HG03103 (cell line): ENCODE results near the gene FAM50B.

ENCODE experiments used
- ATAC-seq: cut with Tn5 transposase; IDR thresholded peaks from one replicate; pipeline ENCODE4 v1.9.1; 2021; ENCODE audit warnings: low read depth; ENCODE audit not compliant: unreplicated experiment

Gene FAM50B

DNA sequence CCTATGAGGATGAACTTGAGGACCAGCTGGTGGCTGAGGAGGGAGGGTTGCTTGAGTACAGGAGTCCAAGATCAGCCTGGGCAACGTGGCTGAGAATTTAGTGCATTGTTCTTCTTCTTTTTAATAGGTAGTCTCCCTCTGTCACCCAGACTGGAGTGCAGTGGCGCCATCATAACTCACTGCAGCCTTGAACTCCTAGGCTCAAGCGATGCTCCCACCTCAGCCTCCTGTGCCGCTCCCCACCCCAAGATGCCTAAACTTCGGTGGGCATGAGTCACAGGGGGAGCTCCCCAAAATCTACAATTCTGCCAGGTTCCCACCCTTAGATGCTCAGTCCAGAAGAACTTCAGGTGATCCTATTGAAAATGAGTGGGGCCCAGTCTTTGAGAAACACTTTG is 21.4 kb downstream of the FAM50B start:
- ATAC-seq = no peak

- no peak for ATAC-seq
Observed at GRCh38 chr6:3871515-3871914, 22.3 kb downstream of the FAM50B start.

DNA sequence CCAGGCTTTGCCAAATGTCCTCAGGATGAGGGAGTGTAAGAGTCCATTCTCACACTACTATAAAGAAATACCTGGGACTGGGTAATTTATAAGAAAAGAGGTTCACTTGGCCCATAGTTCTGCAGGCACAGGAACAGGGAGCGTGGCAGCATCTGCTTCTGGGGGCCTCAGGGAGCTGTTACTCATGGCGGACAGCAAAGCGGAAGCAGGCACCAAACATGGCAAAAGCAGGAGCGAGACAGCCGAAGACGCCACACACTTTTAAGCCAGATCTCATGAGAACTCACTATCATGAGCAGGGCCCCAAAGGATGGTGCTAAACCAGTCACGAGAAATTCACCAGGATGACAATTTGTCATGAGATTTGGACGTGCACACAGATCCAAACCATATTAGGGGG is 22.8 kb downstream of the FAM50B start:
- ATAC-seq = no peak

DNA sequence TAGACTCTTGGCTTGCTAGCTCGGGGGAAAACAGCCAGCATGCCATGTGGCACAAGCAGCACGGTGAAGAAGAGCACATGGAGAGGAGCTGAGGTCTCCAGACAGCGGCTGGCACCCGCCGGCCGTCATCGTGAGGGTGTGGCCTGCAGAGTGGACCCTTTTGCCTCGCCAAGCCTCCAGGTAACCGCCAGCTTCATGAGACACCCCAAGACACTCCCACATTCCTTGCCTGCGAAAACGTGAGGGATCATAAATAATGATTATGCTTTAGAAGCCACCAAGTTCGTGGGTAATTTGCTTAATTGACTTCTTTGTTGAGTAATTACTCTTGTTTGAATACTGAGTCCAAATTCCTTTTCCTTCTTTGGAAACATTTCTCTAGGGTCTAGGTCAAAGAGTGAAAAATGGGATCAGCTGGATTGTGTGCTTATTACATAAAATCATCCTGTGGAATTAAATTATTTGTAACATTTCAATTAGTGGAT is 23.2 kb downstream of the FAM50B start:
- ATAC-seq = no peak

- ATAC-seq = no peak
Observed at GRCh38 chr6:3873051-3873450, 23.9 kb downstream of the FAM50B start.

GRCh38 chr6:3874069-3874468 is 24.9 kb downstream of the FAM50B start:
- ATAC-seq = no peak

DNA sequence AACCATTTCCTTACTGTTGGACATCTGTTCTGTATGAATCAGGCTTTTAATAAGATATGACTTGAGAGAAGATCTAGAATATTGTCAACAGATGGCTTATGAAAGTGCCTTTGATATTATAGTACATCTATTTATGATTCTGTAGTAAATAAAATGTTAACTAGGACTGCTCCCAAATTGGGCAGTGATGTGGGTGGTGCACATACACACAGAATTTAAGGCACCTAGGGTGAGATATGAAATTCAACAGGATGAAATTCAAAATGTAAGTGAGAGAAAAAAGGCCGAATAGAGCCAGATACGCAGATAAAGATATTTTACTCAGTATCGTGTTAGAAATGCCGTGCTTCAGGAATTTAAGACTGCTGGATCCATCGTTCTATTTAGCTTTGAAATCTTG is 26.3 kb downstream of the FAM50B start:
- ATAC-seq = no peak

GRCh38 chr6:3876101-3876500 is 26.9 kb downstream of the FAM50B start:
- no peak for ATAC-seq

DNA sequence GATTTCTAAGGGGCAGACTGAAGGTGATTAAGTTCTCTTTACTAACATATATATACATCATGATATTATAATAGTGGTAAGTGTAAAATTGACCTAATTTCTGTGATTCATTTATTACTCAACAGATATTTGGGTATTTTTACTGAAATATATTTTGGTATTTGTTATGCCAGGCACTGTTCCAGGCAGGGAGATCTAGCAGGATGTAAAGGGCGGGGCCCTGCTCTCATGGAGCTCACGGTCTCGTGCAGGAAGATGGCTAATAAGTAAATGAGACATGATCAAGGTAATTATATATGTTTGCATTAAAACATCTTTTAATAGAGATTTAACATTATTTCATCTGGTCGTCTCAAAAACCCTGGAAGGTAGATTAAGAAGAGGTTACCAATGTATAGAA is 27.7 kb downstream of the FAM50B start:
- ATAC-seq = no peak

DNA sequence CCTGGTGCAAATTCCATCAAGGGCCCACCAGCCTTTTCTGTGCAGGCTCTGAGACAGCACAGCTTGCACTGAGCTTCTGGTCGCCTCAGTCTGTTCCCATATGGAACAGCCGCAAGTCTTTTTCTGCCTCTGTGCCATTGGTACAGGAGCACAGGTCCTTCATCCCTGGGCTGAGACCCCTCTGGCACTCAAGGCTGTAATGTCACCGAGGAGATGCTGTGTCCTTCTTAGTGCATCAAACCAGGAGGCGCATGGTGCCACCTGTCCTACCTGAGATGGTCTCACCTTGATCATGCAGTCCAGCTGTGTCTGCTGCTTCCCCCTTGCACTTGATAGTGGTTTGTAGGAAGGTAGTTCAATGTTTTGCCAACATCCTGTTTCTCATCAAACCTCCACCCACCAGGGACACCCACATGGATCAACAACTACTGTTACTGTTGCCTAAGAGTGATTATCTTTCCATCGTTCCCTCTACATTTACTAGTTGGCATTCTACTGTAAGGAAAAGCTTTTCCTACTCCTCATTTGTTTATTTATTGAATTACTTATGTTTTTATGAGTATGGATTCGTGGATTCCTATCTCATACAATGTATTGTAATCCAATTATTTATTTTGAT is 29.0 kb downstream of the FAM50B start:
- ATAC-seq = no peak

GRCh38 chr6:3879194-3879952 is 30.2 kb downstream of the FAM50B start:
- no peak for ATAC-seq

- no peak for ATAC-seq
Observed at GRCh38 chr6:3881711-3882421, 32.7 kb downstream of the FAM50B start.

- no peak for ATAC-seq
Observed at GRCh38 chr6:3882431-3882830, 33.3 kb downstream of the FAM50B start.

GRCh38 chr6:3882866-3883265 is 33.7 kb downstream of the FAM50B start:
- ATAC-seq = no peak

DNA sequence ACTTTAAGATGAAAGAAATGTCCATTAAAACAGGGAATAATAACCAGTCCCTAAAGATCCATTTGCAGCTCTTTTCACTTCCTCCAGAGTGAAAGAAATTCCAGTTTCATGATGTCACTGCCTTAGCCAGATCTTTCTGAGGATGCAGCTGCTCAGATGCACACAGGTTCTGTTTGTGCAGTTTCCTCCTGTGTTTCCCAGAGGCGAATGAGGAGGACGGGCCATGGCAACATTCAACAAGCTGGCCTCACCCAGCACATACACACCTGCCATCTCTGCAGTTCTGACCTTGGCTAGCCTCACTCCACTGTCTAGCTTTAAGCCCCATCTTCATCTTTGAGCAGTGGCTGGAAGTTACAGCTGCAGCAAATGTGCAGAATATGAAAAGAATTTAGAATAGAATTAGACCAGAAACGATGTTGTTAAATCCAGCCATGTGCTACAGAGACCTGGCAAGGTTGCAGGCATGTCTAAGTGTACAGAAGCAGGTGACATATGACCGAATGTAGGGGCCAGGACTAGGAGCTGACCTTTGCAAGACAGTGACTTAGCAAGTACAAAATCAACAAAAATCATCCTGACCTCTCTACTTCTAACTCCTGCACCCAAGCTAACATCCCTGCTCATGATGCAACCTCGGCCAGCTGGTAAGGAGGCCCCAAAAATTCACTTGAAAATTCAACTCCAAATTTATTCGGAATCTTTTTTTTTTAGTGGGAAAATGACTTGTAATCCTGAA is 35.0 kb downstream of the FAM50B start:
- ATAC-seq = no peak

DNA sequence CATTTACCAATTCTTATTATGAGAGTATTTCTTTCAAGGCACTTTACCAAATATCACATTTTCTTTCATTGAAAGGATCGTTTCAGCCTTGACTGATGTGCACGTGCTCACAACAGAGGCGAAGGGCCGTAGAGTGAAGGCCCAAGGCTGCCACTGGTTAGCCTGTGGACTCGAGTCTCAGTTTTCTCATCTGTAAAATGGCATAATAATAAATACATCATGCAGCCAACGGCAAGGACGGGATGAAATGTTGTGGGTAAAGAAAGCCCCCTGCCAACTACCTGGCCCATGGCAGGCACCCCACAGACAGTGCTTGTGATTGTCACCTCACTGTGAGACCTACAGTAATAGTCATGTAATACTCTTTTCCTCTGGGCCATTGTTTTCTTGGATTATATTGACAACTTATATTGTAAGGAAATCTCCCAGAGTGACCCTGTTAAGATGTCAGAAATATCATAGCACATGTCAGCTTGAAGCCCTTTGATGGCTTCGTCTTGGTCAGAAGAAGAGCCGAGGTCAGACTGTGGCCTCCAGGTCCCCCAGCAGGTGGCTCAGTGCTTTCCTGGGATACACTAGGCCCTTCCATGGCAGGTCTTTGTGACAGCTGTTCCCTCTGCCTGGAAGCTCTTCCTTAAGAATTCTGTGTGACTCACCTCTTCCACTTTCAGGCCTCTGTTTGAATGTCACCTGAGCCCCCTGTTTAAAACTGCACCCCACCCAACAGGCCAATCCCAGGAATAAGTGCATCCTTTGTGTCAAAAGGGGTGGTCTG is 36.3 kb downstream of the FAM50B start:
- no peak for ATAC-seq

- ATAC-seq = no peak
Observed at GRCh38 chr6:3887150-3887700, 38.1 kb downstream of the FAM50B start.

GRCh38 chr6:3888153-3888957 is 39.2 kb downstream of the FAM50B start:
- no peak for ATAC-seq

GRCh38 chr6:3890047-3890446 is 40.9 kb downstream of the FAM50B start:
- ATAC-seq = no peak
